HG03045 (cell line): Measurements from ENCODE around the gene PLD6.

Experiments used
- ATAC-seq: cut with Tn5 transposase; IDR thresholded peaks from one replicate; pipeline ENCODE4 v1.9.1; 2021; ENCODE audit warnings: mild to moderate bottlenecking, moderate library complexity; ENCODE audit not compliant: unreplicated experiment

The PLD6 gene

DNA sequence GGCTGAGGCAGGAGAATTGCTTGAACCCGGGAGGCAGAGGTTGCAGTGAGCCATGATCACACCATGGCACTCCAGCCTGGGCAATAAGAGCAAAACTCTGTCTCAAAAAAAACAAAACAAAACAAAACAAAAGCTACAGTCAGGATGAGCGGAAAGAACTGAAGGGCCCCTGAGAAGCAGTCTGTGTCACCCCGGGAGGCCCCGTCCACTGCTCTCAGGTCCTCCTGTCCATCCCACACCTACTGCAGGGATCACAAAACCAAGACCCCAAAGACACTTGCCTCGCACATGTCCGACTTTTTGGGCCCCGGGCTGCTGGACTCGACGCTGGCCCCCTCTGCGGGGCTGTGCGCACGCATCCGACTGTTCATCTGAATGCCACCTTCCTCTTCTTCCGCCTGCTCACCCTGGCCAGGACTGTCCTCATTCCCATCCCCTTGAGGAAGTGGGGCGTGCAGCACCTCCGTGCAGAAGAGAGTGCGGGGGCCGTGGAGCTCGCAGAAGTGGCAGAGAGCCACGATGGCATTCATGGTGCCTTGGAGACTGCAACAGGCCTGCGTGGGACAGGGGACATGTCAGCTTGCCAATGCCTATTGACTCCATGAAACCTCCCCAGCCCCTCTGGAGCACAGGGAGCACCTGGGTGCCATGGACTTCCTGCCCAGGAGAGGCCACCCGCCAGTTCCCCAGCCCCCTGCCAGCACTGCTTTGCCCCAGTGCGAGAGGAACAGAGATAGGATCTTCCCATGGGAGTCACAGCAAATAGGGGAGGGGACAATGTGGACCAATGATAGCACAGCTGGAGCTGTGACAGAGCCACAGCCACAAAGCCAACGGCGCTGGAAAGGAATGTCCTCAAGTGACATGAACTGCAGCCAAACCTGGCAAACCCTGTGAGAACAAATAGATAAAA is 21.7 kb upstream of the PLD6 start:
- ATAC-seq = no peak

DNA sequence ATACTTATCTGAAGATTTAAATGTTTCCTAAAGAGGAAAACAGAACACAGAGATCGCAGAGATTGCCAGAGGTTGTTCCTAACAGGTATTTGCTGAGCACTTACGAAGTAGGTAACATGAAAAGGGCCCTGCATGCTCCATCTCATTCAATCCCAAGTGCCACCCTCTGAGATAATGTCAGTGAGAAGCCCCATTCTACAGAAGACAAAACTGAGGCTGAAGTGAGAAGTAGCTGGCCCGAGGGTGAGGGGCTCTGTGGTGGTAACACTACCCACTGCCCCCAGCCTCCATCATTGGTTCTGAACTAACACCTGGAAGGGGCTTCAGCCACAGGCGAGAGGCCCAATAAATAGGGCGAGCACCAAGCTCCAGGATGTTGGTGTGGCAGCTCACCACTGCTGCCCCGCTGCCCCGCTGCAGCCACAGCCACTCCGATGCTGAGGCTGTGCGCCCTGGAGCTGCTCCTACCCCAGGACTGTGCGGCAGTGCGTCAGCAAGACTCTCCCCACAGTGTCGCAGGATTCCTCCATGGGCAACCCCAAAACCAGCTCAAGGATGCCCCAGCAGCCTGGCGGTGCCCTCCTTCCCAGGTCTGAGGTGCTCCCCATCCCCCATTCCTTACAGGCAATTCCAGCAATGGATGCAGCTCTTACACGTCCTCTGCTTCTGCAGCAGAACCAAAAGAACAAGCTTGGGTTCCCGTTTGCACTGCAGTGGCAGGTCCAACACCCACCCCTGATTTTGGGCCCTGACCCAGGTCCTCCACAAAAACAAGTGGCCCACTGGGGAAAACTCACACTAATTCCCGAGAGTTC is 20.5 kb upstream of the PLD6 start:
- ATAC-seq = no peak

DNA sequence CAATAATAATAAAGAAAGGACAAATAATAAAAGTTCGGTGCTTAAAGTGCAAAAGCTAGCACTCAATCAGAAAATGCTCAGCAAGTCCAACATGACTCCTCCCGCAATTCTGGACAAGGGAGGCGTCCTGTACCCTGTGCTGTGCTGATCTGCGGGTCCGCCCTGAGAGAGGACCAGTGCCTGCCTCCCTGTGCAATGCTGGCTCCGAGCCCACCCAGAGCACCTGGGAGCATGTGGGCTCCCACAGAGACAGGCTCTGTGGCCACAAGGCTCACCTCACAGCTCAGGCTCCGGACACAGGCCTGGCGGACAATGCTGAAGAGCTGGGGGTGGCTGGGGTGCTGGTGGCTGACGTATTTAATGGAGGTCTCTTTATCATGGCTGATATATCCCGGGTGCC is 19.8 kb upstream of the PLD6 start:
- no peak for ATAC-seq

DNA sequence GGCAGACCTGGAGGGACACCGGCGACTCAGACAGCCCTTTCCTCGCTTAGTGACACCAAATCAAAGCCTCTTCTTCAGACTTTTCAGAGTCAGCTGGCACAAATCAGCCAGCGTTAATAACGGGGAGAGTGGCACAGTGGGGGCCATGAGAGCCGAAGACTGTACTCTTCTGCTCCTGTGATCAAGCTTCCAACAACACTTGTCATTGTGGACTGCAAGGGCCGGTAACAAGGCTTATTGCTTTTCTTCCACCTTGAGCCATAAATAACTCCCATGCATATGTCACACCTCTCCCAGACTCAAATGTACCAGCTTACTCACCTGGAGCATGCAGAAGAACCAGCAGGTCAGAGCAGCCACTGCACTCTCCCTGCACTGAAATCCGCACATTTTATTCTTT is 18.0 kb upstream of the PLD6 start:
- ATAC-seq = no peak

DNA sequence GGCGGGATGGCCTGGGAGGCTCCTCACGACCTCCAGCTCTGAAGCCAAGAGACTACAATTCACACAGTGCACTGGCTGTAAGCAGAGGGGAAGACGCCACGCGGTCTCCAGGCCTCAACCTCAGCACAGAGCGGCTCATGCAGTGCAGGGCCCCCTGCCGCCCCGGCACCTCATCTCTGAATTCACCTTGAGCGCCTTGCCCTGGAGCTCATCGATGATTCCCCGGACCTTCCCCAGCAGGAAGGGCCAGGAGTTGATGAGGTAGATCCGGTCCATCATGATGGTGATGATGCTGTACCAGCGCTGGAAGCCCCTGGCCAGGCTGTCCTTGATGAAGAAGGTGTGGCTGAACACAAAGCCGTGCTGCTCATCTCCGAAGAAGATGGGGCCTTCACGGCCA is 17.6 kb upstream of the PLD6 start:
- ATAC-seq = no peak

DNA sequence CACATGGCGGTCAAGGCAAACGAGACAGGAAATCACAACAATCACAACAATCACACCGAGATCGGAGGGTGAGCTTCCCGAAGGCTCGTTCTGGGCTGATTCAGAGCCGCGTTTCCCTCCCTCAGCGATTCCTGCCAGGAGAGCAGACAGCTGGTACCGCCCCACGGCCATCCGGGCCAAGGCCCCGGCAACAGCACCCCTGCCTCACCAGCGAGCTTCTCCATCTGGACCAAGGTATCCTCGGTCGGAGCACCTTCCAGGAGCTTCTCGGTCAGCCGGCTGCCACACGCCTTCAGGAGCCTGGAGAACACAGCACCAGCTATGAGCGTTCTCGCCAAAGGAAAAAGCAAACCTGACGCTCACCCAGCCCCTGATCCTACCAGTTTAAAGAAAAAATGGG is 15.2 kb upstream of the PLD6 start:
- no peak for ATAC-seq

DNA sequence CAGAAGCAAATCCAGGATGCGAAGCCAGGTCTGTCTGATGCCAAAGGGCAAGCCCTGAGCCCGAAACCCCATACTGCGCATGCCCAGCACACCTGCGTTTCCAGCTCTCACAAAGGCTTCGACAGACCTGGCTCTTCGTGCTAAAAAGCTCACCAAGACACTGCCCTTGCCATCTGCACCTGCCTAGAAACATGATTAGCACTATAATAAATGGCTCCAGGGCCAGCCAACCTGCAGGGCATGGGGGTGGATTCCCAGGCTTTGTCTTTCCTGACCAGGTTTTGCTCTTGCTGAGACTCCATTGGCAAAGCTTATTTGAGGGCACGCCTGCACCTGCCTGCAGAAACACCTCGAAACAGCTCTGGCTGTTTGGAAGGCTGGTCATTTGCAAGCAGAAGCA is 14.4 kb upstream of the PLD6 start:
- no peak for ATAC-seq

DNA sequence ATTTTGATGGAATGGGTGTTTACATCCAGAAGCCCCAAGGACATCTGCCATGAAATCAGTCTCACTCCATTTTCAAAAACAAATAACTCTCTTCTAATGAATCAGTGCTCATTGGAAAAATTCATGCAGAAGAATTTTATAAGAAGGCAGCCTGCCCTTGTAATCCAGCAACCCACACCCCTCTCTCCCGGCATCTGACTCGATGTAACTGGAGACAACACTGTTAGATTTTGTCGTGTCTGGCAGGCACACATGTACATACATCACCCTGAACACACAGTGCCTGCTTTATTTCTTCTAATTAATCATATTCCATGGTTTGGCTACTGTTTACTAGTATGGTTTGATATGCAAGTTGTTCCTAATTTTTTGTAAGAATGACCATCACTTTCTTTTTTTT is 11.9 kb upstream of the PLD6 start:
- ATAC-seq = no peak

DNA sequence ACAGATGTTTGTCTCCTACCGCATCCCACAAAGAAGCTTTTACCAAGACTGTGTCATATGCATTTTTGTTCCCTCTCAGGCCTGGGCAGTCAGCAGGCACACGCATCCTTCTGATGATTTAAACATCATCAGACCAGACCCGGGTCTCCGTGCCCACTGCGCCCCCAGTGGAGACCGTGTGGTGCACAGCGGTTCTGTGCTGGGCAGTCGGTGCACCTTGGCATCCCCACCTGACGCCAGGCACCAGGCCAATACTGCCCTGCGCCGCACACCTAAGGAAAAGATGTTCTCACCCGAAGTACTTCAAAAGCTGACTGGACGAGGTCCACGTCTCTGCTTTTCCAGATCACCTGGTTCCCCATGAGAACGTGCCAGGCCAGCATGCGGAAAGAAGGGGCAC is 10.6 kb upstream of the PLD6 start:
- ATAC-seq = no peak

DNA sequence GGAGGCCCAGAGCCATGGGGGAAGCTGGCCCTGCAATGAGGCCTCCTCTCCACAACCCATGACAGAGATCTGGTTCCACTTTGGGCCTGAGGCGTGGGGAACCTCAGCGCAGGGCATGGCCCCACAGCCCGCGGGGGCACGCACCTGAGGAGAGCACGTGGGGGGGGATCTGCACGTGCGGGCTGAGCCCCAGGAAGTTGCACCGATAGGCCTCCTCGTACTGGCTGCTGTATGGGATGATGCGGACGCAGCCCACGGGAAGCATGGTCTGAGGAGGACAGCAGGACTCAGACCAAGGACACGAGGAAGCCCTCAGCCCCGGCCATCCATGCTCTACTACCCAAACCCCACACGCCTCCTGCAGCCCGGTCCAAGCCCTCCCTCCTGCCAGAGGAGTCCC is 10.1 kb upstream of the PLD6 start:
- ATAC-seq = no peak

DNA sequence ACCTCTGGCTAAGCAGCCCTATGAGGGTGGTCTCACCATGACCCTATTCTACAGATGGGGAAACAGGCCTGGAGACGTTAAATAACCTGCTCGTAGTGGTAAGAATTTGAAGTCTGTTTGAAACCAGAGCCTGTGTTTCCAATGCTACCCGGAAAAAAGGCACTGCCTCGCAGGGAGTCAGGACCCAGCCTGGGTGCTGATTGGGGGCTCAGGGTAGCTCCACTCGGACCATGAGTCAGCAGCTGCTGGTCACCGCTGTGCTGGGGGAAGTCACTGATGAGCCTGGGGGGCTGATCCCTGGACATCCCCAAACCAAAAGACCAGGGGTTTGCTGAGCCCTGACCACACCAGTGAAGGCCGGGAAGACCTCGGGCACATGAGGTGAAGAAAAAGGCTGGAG is 9.4 kb upstream of the PLD6 start:
- no peak for ATAC-seq

DNA sequence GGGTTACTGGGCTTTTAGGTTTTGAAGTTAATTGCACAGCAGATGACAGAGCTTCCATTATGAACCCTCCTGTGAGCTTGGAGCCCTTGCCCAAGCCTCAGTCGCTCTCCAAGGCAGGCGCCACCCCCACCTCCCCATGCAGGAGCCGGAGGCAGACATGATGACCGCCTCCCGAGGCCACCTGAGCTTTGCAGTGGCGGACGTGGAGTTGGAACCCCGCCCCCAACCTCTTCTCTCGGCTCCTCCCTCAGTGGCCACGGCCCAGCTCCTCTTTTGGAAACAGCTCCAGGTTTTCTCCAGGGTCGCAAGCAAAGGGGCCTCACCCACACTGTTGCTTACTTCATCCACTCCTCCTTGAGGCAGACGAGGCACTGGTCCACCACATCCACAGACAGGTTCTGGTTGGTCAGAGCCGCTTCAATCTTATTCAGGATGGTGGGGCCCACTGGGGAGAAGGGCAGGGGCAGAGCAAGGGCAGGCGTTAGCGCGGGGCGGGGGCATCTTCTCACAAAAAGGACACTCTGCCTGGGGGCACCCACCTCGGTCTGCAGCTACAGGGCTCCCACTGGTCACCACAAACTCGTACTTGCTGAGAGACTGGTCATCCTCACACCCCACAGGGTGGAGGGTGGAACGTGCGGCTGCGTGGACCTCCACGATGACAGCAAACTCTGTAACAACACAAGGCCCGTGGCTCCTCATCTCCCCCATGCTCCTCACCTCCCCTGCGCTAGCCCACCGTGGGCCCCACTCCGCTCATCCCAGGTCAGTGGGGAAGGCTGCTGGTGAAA is 8.7 kb upstream of the PLD6 start:
- no peak for ATAC-seq

DNA sequence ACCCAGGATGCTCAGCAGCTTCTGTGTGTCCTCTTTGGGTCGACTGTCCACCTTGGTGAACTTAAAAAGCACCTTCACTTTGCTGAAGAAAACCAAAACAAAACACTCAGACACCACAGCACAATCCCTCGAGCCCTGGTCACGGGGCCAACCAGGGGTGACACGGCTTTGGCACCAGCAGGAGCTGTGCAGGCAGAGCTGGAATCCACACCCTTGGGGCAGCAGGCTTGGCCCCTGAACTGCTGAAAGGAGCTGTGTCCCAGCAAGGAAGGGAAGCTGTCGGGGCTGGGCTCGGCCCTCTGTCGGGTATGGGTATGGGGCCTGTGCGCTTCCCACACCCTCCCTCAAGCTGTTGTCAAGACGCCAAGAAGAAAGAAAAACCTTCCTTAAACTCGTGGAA is 7.6 kb upstream of the PLD6 start:
- ATAC-seq = no peak

DNA sequence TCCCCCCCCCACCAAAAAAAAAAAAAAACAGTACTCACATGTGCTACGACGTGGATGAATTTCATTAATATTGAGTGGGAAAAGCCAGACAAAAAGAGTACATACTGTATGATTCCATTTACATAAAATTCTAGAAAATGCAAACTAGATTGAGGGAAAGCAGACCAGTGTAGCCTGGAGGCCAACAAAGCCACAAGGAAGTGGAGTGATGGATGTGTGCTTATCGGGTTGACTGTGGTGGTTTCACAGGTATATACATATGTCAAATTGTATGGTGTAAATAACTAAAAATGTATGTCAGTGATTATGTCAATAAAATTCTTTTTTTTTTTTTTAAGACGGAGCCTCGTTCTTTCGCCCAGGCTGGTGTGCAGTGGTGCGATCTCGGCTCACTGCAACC is 1.9 kb upstream of the PLD6 start:
- ATAC-seq = no peak

DNA sequence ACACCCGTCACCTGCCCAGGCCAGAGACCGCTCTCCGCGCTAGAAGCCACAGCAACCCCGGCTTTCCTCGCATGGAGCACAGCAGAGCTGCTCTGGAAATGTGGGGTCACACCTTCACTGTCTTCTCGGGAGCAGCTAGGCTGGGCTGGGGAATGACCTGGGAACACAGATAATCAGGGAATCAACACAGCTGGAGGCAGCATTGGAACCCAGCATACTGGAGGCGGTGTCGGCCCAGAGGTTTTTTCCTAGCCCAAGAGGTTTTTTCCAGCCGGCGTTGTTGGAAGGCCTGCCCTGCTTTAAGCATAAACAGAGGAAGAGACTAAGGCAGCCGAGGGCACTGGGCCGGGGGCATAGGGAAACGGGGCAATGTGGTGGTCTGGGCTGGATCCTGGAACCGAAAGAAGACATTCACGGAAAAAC is 791 bp upstream of the PLD6 start:
- ATAC-seq = no peak

DNA sequence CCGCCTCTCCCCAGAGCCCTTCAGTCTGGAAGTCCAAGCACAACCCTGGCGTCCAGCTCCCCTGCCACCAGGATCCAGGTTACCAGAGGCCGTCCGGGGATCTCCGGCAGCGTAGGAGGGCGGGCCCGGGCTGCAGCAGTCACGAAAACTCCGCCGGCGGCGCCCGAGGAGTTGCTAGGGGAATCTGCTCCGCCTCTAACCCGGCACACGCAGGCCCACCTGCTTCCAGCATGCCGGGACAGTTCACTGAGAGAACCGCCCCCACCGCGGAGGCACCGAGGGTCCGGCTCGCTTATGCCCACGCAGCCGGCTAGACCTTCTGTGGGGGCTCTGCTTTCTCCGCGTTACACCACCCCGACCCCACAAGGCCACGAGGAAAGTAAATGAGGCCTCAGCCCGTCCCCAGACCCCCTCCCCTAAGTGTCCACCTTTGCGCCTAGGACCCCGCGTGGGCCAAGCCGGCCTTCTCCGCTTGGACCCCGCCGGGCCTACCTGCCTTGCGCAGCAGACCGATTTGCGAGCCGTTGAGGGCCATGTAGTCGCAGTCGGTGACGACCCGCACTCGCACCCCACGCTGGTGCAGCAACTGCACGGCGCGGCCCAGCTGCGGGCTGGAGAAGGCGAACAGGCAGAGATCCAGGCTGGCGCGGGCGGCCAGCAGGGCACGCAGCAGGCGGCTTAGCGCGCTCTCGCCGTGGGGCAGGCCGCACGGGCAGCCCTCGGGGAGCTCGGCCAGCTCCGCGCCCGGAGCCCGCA is 587 bp downstream of the PLD6 start:
- ATAC-seq = peak; percentile 35

DNA sequence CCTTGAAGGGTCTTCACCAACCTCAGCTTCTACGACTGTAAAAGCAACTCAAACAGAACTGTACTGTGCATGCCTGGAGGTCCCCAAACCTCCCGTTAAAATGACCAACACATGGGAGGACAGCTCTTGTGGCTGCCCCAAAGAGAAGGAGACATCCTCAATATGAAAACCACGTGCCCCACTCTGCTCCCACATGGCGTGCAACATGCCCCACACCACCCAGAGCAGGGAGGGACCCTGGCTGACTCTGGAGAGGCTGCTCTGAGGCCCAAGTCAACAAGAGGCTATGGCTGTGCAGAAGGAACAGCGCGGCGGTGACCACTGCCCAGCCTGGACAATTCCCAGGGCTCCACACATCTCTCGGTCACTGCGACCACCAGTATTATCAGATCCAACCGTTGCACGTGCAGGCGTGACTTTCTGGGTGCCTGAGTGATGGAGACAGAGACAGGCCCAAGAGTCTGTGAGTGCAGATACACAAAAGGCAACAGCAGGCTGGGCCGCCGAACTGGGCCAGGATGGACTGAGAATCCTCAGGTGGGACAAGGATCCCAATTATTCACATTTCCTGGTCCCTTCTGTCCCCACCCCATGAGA is 1.4 kb downstream of the PLD6 start:
- no peak for ATAC-seq

DNA sequence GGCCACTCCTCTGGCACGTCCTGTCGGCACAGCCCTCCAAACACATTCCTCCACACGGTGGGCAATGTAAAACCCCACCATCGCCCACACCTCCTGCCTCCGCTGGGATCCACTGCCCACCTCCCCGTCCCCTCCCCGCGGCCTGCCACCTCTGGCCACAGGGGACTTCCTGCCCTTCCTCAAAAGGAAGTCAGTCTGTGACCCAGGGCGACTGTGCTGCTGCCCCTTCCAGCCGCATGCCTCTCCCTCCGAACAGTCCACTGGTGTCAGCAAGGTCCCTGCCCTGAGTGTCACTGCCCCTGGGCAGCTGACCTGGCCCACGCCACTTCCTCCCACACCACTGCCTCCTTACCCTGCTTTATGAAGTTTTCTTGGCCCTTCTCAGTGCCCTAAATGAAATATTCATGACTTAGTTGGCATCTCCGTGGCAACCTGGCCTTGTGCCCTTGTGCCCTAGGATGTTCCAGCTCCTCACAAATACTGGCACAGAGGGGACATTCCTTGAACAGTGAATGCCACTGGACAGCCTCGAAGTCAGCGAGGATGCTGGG is 2.0 kb downstream of the PLD6 start:
- ATAC-seq = no peak

DNA sequence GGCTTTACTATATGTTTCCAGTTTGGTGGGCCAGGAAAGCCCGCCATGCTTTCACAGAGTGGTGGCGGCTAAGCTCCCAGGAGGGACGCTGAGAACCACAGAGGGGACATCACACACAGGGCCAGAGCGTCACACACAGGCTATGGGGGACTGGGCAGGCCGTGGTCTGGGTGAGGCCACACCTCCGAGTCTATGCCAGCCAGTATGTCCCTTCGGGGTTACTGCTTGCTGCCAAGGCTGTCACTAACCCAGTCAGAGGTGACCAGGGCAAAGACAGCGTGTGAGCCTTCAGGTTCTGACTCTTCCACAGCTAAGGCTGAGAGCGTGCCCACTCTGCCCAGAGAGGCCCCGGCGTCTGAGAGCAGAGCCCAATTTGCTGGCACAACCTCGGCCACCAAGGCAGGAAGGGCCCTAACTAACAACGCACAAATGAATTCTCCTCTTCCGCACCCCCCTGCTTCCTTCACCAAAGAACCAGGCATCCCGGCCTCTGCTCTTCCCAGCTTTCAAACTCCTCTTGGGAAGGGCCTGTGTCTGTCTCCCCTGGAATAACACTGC is 2.9 kb downstream of the PLD6 start:
- ATAC-seq = no peak

DNA sequence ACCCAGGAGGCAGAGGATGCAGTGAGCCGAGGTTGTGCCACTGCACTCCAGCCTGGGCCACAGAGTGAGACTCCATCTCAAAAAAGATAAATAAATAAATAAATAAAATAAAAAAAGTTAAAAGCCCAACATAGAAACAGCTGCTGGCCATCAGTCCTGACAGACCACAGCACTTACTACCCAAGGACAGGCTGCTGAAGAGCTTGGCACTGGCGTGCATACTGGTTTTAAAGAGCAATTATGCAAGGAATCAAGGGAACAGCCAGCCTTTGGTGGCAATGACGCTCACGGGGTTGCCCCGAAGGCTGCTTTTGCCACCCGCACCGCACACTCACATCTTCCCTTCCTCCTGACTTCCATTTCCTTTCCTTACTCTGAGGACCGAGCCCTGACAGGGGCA is 4.2 kb downstream of the PLD6 start:
- ATAC-seq = no peak
